Thyroid gland (tissue), 4 donors: ENCODE results near the gene PARD3B.

Experiments used
- CTCF ChIP-seq, 6 experiments: fragments of 200-600 bp in 3 of 6; fragments of 450-650 bp in 3 of 6; sonication (generic) in 3 of 6; IDR thresholded peaks; one replicate each; pipeline ENCODE4 v1.5.1; 2016 to 2019; ENCODE audit warnings: antibody characterized with exemption in 6 of 6, mild to moderate bottlenecking in 2 of 6, inconsistent platforms in 1 of 6, moderate library complexity in 1 of 6
- POLR2A ChIP-seq, 2 donors: fragments of 450-650 bp; IDR thresholded peaks; one replicate each; pipeline ENCODE4 v1.6.1; 2017; ENCODE audit warnings: antibody characterized with exemption in 2 of 2, mild to moderate bottlenecking in 2 of 2, moderate library complexity in 1 of 2

- no peak for TF ChIP-seq CTCF (IDR thresholded peaks at IDR 0.05)
- no peak for TF ChIP-seq POLR2A (IDR thresholded peaks at IDR 0.05)
Measured at GRCh38 chr2:205383601-205384000, 838.3 kb downstream of the PARD3B start.
